H1 (cell line): ENCODE data around the gene MDFI. TPM values are rescaled to one million over a fixed set of nuclear protein-coding genes. Genes with fewer than 3 reads are reported as not detected.

ENCODE experiments used
- CBX8 ChIP-seq: fragments of 300-800, 300-1000 bp; sonication (generic); IDR thresholded peaks from 2 replicates; pipeline ENCODE4 v1.7.1; 2016; ENCODE audit warnings: low read depth, low read length, borderline replicate concordance
- CEBPB ChIP-seq: IDR thresholded peaks from 2 replicates; pipeline ENCODE4 v1.6.1; 2012; ENCODE audit warnings: low read depth, low read length
- EGR1 ChIP-seq: IDR thresholded peaks from 2 replicates; pipeline ENCODE4 v1.6.1; 2011; ENCODE audit warnings: low read depth, low read length, borderline replicate concordance
- POLR2A ChIP-seq, 2 experiments: IDR thresholded peaks; 1 replicate in 1 of 2; 2 replicates in 1 of 2; pipeline ENCODE4 v1.6.1; 2011; ENCODE audit warnings: low read depth in 2 of 2, low read length in 2 of 2, mild to moderate bottlenecking in 2 of 2; ENCODE audit errors: control extremely low read depth in 1 of 2
- SIX5 ChIP-seq: IDR thresholded peaks from 2 replicates; pipeline ENCODE4 v1.6.1; 2011; ENCODE audit warnings: mild to moderate bottlenecking, low read depth, low read length
- polyA plus RNA-seq, 7 experiments: library from polyadenylated mRNA; depleted of rRNA in 3 of 7; stranded (reverse) in 5 of 7; unstranded in 2 of 7; fragments of >200 nt in 5 of 7; fragments of 200-250 nt in 2 of 7; gene quantifications; 1 replicate in 5 of 7; 2 replicates in 1 of 7; 4 replicates in 1 of 7; pipeline versions ENCODE4 v1.2.1 to v1.2.3, GENCODE V29; 2011 to 2013; ENCODE audit warnings: missing spikeins in 2 of 7, mixed read lengths in 2 of 7
- total RNA-seq: library from RNA; stranded (reverse); fragmentation: NEBNext Ultra II Directional; extraction: Animal tissue kit (Norgen Biotek cat#: 25700); gene quantifications from 2 replicates; pipeline ENCODE4 v1.2.1, GENCODE V29; 2021

Gene MDFI
- total and polyA plus RNA-seq, 2 of the 8 experiments (the other 6 are each of a cell fraction or from before 2014, with no cell fraction given), result 41.0 to 65.6 TPM

GRCh38 chr6:41646026-41646795 is 7.9 kb downstream of the MDFI start (continued):
- TF ChIP-seq CBX8 (no peak), EGR1 (no peak), POLR2A (IDR thresholded peaks at IDR 0.05; ENCODE audit: control extremely low read depth in 1 of 2, low read depth in 2 of 2, low read length in 2 of 2) (no peak), SIX5 (no peak), CEBPB (no peak)
